Measurements from ENCODE around the gene LEMD2.
A peak's percentile ranks its signal among the peaks of the same experiment; 100 is the strongest.

LEMD2 gene

DNA sequence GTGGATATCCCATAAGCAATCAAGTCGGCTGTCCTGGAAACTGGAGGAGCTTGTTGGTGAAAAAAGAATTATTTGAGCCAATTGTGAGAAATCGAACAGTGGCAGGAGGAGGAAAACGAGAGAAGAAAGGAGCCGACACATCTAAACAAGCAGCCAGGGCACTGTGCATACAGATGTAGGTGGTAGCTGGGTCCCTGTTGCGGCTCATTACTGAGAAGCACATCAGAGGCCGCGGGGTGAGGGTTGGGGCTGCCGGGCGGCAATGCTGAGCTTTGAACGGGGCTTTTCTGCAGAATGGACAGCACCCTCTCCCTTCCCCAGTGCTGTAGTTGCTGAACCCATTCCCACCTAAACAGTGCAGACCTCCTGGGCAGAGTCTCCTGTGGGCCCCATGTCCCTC is 4.1 kb upstream of the LEMD2 start:
- DNase-seq = no peak

- no peak for DNase-seq
Observed at GRCh38 chr6:33791620-33792019, 2.7 kb upstream of the LEMD2 start.

- no peak for DNase-seq
Observed at GRCh38 chr6:33790910-33791309, 2.0 kb upstream of the LEMD2 start.

- no peak for DNase-seq
Observed at GRCh38 chr6:33790379-33790778, 1.4 kb upstream of the LEMD2 start.

DNA sequence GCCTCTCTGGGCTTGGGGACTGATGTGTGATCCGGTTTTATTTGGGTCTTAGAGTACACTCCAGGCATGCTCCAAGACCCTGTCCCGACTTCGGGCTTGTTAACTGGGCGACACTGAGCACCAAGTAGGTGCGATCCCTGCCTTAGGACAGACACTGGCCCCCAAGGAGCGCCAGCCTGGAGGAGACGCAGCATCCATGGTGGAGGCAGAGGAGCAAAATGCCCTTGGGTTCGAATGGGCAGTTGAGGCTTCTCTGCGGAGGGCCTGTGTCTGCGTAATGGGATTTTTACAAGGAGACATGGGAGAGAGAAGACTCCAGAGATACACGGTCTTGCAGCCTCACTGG is 593 bp upstream of the LEMD2 start:
- no peak for DNase-seq

DNA sequence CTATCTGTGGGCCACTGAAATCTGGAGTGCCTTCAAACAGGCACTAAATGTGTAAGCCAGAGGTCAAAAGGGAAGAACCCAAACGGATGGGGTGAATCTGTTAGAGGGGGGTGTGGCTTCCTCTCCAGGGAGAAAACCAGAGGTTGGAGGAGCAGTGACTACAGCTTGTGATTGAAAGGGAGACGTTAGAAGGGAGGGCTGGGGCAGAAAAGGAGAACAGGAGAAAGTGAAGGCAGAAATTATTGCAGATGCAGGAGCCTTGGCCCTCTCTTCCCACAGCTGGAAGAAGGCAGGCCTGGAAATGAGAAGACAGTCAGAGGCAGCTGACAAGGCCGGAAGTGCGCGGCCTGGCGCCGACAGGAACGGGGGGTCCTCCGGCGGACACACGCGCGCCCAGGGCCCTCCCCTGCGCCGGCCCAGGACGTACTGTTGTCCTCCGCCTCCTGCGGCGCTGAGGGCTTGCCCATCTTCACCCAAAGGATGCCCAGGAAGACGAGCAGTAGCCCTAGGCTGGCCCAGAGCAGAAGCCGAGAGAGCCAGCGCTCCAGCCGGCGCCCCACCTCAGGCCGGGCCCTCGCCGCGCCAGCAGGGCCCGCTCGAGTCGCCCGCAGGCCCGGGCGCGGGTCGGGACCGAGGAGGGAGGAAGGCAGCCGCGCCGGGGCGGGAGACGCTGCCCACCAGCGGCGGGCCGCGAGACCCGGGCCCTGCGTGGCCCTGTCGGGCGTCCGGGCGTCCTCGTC is 806 bp downstream of the LEMD2 start:
- peak; percentile 42 for DNase-seq

- DNase-seq = peak; percentile 51
Observed at GRCh38 chr6:33787346-33787953, 1.5 kb downstream of the LEMD2 start.

DNA sequence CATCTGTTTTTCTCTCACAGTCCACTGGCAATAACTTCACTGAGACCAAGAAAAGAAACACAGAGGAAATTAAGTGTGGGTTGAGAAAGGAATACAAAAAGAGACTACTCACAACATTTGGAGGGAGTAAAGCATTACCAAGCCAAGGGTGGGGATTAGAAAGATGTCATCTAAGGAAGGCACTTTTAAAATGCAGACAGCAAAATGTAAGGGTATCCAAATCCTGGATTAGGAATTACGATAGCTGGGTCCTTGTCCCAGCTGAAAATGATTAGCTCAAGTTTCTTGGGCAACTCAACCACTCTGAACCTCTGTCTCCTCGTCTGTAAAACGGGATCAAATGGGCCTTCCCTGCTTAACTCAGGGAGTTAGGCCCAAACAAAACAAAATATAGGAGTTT is 2.2 kb downstream of the LEMD2 start:
- DNase-seq = no peak

- DNase-seq = peak; percentile 53
Observed at GRCh38 chr6:33785778-33786177, 3.2 kb downstream of the LEMD2 start.

DNA sequence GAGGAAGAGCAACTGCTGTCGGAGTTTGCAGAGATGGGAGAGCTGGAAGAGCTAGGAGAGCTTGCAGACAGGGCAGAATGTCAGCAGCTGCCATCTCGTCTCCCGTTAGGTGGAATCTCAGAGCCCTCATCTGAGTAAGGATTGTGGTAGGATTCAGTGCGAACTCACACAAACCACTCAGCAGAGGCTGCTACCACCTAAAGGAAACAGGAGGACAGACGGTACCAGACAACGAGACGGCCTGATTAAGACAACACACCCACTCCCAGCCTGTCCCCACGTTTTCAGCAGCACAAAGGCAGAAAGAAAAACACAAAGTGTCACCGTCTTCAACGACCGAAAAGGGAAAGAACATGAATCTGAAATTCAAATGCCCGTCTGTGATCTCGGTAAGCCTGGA is 4.1 kb downstream of the LEMD2 start:
- DNase-seq = no peak

DNA sequence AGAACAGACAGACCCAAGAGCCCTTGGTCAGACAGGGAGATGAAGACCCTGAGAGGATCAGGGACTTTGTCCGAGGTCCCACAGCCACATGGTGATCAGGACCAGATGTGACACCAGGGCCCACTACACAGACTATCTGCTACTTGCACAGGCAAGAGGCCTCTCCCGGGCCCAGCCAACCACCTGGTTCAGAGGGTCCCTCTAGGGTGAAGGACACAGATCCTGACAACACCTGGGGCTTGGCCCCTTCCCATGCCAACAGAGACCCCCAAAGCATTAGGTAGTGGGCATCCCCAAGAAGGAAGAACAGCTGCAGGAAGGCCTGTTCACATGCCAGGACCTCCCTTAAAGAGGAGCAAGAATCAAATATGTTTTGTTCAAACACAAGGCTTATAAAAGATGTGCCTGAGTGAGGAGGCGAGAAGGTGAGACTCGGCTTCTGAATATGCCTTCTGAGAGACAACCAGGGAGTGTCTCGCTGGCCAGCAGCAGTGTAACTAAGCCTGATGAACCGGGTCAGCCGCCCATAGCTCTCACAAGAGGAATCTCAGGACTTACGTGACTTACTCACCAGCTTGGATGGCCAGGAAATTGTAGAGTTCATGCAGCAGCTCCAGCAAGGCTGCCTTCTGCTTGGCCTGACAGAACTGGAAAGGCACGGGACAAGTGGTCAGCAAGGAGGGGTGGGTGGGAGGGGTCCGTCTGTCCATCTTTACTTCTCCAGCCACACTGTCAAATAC is 5.0 kb downstream of the LEMD2 start:
- DNase-seq = no peak

GRCh38 chr6:33782561-33782960 is 6.4 kb downstream of the LEMD2 start:
- no peak for DNase-seq

DNA sequence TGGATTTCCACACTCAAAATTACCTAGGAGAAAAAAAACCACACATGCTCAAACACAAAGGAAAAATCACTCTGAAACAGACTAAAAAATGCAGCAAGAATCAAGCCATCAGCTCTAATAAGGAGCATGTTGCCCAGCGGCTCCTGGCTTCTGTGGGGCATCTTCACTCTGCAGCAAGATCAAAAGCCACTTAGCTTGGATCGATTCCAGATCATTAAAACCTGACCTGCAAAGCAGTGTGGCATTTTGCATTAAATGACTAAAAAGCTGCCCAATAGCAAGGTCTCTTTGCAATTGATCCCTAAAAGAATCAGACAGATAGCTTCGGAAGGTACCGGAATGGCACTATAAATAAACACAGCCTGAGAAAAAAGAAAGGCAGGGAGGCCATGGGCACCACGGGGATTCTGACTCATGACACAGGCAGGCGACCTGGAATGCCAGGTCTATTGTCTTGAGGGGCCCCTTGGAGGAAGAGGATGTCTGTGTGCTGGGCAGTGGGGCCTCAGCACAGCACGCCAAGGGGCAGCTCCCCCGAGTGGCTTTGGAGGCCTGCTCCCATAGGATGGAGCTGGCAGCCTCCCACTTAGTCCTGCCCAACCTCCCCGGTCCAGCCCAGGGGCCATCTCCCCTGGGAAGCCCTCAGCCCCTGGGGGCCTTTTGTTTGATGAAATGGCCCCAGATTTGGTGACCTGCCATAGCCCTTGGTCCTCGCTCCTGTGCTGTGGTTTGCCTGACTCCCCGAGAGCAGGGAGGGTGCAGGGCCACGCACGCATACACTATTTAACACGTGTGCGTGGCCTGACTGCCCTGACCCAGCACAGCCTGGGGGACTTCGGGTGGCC is 7.6 kb downstream of the LEMD2 start:
- DNase-seq = peak; percentile 14

DNA sequence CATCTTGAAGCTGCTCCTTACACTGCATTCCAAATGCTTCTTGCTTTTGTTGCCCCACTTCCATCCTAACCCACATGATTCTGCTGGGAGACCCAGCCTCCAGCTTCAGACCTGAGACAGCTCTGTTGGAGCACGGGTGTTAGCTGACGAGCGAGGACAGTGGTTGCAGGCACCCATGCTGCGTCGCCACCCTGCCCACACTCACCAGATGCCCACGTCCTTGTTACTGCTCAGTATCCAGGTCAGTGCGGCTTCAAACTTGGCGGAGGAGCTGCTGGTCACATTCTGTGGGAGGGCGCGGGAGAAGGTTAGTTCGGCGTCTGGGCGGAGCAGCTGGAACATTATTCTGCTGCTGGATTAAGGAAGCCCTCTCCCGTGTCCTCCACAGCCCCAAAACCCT is 9.0 kb downstream of the LEMD2 start:
- no peak for DNase-seq

DNA sequence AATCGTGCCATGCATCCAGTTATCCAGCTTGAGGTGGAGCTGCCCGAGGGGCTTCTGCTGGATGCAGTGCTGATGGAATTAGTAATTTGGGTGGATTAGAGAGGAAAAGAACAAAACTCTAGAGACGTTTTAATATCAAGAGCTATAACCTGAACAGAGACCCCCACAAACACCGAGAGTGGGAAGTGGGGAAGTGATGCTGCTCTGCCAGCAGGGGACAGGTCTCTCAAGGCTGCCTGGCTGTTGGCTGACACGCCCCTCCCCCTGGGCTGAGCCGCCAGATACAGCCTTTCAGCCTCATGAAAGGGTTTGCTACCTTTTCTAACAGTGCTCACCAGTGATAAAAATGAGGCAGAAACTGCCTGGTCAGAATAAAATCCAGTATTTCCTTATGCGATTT is 9.6 kb downstream of the LEMD2 start:
- DNase-seq = no peak

DNA sequence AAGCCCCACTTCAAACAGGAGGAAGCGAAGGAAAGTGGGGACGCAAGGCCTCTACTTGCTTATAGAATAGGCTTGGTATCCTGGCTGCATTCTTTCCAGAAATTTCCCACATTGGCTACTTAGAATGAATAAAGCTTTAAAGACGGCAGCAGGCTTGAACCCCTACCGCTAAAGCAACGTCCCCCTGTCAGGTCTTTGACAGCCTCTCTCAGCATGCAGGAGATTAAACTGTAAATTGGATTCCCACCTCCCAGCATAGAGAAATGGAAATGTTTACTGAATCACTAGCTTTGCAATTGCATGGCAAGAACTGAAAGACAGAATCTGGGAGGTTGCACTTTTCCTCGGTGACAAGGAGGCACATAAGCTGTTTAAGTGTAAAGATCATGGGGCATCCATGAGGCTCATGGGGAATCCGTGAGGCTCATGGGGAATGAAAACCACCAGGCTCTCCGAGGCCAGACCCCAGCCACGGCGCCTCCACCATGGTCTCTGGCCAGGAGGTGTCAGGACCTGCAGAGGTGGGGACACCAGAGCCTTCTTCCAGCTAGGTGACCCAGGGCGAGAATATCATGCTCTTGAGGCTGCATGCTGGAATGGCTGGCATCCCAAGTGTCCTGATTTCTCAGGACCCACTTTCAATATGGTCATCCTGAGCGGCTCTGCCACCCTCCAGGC is 10.3 kb downstream of the LEMD2 start:
- no peak for DNase-seq

GRCh38 chr6:33777398-33778388 is 11.2 kb downstream of the LEMD2 start:
- DNase-seq = no peak

GRCh38 chr6:33776764-33777163 is 12.2 kb downstream of the LEMD2 start:
- no peak for DNase-seq

DNA sequence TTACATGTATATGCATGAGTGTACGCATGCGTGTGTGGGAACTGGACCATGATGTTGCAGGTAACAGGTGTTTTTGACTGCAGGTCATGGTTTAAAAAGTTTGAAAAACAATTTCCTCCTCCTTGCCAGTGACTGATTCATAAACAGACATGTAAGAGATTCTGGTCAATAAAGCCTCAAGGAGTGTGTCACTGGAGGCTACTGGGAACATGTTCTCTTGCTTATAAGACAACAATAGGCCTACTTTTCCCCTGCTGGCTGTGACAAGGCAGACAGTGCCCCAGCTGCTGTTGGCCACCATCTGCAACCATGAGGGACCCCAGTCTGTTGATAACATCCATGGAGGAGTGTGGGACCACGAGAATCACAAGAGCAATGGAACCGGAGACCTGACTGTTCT is 12.7 kb downstream of the LEMD2 start:
- DNase-seq = no peak

DNA sequence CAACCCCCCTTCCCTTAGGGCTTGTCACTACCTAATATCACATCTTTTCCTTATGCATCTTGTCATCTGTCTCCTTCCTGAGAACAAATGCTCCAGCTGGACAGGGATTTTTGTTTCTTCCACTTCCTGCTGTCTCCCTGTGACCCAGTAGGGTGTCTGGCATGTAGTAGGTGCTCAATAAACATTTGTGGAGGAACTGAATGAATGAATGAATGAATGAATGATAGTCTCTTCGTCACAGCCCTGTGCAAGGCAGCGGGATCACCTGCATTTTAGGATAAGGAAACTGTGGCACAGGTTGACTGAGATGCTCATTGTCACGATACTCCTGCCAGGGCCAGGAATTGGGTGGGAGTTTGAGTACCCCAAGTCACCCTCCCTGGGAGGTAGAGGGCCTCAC is 14.2 kb downstream of the LEMD2 start:
- DNase-seq = no peak

DNA sequence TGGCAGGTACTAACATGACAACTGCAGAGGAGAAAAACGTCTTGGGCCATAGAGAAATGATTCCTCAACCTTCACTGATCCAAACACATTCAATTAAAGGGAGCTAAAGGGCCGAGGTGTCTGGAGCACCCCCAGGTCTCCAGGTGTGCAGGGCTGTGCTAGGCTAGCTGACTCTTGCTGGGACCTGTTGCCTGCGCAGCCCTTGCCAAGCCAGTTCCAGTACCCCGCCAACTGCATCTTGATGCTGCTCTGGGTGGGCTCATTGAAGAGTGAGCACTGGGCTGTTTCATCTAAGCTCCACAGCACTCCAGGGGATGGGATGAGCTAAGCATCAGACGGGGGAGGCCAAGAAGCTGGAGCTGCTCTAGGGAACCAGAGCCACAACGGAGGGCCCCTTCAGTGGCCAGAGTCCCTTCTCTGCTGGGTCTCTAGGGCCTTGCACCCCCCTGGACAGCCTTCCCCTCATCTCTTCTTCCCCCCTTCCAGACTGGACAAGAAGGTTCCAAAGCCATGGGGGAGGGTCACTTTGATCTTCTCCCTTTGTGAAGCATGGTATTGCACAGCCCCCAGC is 15.9 kb downstream of the LEMD2 start:
- DNase-seq = no peak
